HepG2 (cell line): ENCODE data around the gene SLC19A1.

ENCODE experiments used
- ARNT ChIP-seq: fragments of 450-650 bp; IDR thresholded peaks from 2 replicates; pipeline ENCODE4 v1.6.1; 2017
- ATF4 ChIP-seq, 2 experiments: fragments of 450-650 bp in 1 of 2; sonication (generic) in 1 of 2; formaldehyde crosslinking; IDR thresholded peaks; 2 replicates each; pipeline versions ENCODE4 v1.5.0 to v1.8.0; 2020 to 2022; ENCODE audit warnings: mild to moderate bottlenecking in 1 of 2, missing genetic modification reagents in 1 of 2
- CEBPG ChIP-seq: IDR thresholded peaks from 2 replicates; pipeline ENCODE4 v1.6.1; 2016
- NCOA1 ChIP-seq: sonication (generic); formaldehyde crosslinking; IDR thresholded peaks from 2 replicates; pipeline ENCODE4 v1.9.0; 2021; ENCODE audit warnings: missing genetic modification reagents
- RXRA ChIP-seq: sonication (generic); formaldehyde crosslinking; IDR thresholded peaks from 2 replicates; pipeline ENCODE4 v1.5.1; 2020; ENCODE audit warnings: missing genetic modification reagents
- SMC3 ChIP-seq: IDR thresholded peaks from 2 replicates; pipeline ENCODE4 v1.6.1; 2011; ENCODE audit warnings: low read length, improper control_type of control experiment

- TF ChIP-seq RXRA (CRISPR knock-in tag) = no peak
- no peak for TF ChIP-seq SMC3
- no peak for TF ChIP-seq ARNT
- no peak for TF ChIP-seq NCOA1 (CRISPR knock-in tag)
- TF ChIP-seq ATF4 (CRISPR knock-in tag; IDR thresholded peaks at IDR 0.05) = no peak
- no peak for TF ChIP-seq CEBPG (CRISPR knock-in tag)
Observed at GRCh38 chr21:45552696-45553391, 10.6 kb upstream of the SLC19A1 start.
